Spleen (tissue), 11 donors: Measurements from ENCODE around the gene NCF4. TPM values are rescaled to one million over a fixed set of nuclear protein-coding genes. Genes with fewer than 3 reads are reported as not detected.

Experiments
- DNase-seq: peaks from one replicate; pipeline ENCODE4 v3.0.0-alpha.2; 2020
- H3K27ac ChIP-seq, 8 donors: fragments of 200-600 bp; sonication (generic) in 7 of 8; 1 replicate in 4 of 8; 2 replicates in 4 of 8; pipeline versions ENCODE4 v1.5.0 to v1.8.0; 2016 to 2021; ENCODE audit warnings: inconsistent platforms in 4 of 8, mild to moderate bottlenecking in 4 of 8, moderate library complexity in 1 of 8
- H3K27me3 ChIP-seq, 7 donors: fragments of 200-600 bp; sonication (generic) in 6 of 7; replicated peaks in 1 of 7; 1 replicate in 4 of 7; 2 replicates in 3 of 7; pipeline versions ENCODE4 v1.5.0 to v1.8.0; 2016 to 2021; ENCODE audit warnings: inconsistent platforms in 3 of 7, mild to moderate bottlenecking in 1 of 7
- H3K36me3 ChIP-seq, 6 donors: fragments of 200-600 bp; sonication (generic) in 5 of 6; 1 replicate in 4 of 6; 2 replicates in 2 of 6; pipeline versions ENCODE4 v1.5.0 to v1.8.0; 2016 to 2021; ENCODE audit warnings: inconsistent platforms in 2 of 6
- H3K4me1 ChIP-seq, 6 donors: fragments of 200-600 bp; sonication (generic) in 5 of 6; 1 replicate in 3 of 6; 2 replicates in 3 of 6; pipeline versions ENCODE4 v1.5.0 to v1.8.0; 2016 to 2021; ENCODE audit warnings: inconsistent platforms in 3 of 6
- H3K4me3 ChIP-seq, 8 donors: fragments of 200-600 bp; sonication (generic) in 7 of 8; 1 replicate in 4 of 8; 2 replicates in 4 of 8; pipeline versions ENCODE4 v1.5.0 to v1.8.0; 2016 to 2021; ENCODE audit warnings: inconsistent platforms in 4 of 8, mild to moderate bottlenecking in 4 of 8, moderate library complexity in 2 of 8
- H3K9me3 ChIP-seq, 8 donors: fragments of 200-600 bp; sonication (generic) in 7 of 8; 1 replicate in 4 of 8; 2 replicates in 4 of 8; pipeline versions ENCODE4 v1.5.0 to v1.8.0; 2016 to 2021; ENCODE audit warnings: inconsistent platforms in 4 of 8
- POLR2A ChIP-seq, 3 donors: fragments of 450-650 bp; IDR thresholded peaks; one replicate each; pipeline ENCODE4 v1.5.1; 2017; ENCODE audit warnings: antibody characterized with exemption in 3 of 3, mild to moderate bottlenecking in 1 of 3
- POLR2AphosphoS5 ChIP-seq, 3 donors: sonication (generic); formaldehyde crosslinking; IDR thresholded peaks; one replicate each; pipeline ENCODE4 v1.5.1; 2017; ENCODE audit warnings: antibody characterized with exemption in 3 of 3
- WGBS, 5 donors: extraction: QIAGEN DNeasy Blood & Tissue Kit in 3 of 5; methylation state at CpG; one replicate each; pipeline versions ENCODE4 v1.1.5 to v1.1.7; 2013 to 2018; 5-methylcytosine and 5-hydroxymethylcytosine counted together
- intact Hi-C: fragments of 100-400 bp; cut with DNase I; formaldehyde crosslinking; loops from one replicate; pipeline ENCODE4 v1.15.0; 2023; ENCODE audit warnings: low total_unique reads
- polyA plus RNA-seq, 3 donors: library from polyadenylated mRNA; stranded (reverse); fragments of 200-250 nt; gene quantifications; one replicate each; pipeline ENCODE4 v1.2.1, GENCODE V29; 2013
- total RNA-seq, 7 donors: library from RNA; depleted of rRNA in 3 of 7; stranded (reverse); fragments of >200 nt in 3 of 7; fragmentation: NEBNext Ultra II Directional in 4 of 7; extraction: Animal tissue kit (Norgen Biotek cat#: 25700) in 4 of 7; gene quantifications; one replicate each; pipeline versions ENCODE4 v1.1.0 to v1.2.1, GENCODE V29; 2016 to 2021
- TF ChIP-seq, protein P1 (sequence below), 11 experiments: fragments of 200-600 bp in 7 of 11; fragments of 450-650 bp in 4 of 11; sonication (generic) in 4 of 11; IDR thresholded peaks in 8 of 11; conservative IDR thresholded peaks in 3 of 11; 1 replicate in 7 of 11; 2 replicates in 4 of 11; pipeline versions ENCODE4 v1.4.0 to v1.8.0; 2016 to 2021; ENCODE audit warnings: antibody characterized with exemption in 11 of 11, inconsistent platforms in 4 of 11, mild to moderate bottlenecking in 1 of 11
- donor health status: healthy with polysubstance abuse.
- donor health status: DM: no; HTN: no; CAD: no; lungs with moderate emphysema.
- donor health status: DM: no; HTN: no; CAD: no.
- donor health status: Bipolar disorder and iron deficiency.
- donor health status: healthy.
- donor health status: DM: no; HTN: no; CAD: no.
- donor health status: DM: yes; HTN: yes; CAD: no.

The NCF4 gene
- total and polyA plus RNA-seq, 10 donors, result 89.0 to 222 (median 154) TPM

- H3K36me3 ChIP-seq, result peaks cover 0 to 70% (median 10%) of the 10 kb centered on the region in 6 donors
- peak in 2 of 3 donors; percentile 52 to 54 for TF ChIP-seq POLR2AphosphoS5 (IDR thresholded peaks at IDR 0.05)
- TF ChIP-seq, protein P1, sequence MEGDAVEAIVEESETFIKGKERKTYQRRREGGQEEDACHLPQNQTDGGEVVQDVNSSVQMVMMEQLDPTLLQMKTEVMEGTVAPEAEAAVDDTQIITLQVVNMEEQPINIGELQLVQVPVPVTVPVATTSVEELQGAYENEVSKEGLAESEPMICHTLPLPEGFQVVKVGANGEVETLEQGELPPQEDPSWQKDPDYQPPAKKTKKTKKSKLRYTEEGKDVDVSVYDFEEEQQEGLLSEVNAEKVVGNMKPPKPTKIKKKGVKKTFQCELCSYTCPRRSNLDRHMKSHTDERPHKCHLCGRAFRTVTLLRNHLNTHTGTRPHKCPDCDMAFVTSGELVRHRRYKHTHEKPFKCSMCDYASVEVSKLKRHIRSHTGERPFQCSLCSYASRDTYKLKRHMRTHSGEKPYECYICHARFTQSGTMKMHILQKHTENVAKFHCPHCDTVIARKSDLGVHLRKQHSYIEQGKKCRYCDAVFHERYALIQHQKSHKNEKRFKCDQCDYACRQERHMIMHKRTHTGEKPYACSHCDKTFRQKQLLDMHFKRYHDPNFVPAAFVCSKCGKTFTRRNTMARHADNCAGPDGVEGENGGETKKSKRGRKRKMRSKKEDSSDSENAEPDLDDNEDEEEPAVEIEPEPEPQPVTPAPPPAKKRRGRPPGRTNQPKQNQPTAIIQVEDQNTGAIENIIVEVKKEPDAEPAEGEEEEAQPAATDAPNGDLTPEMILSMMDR (IDR thresholded peaks at IDR 0.05 in 8 of 11, conservative IDR thresholded peaks at IDR 0.05 in 3 of 11), result no peak
- no peak for TF ChIP-seq POLR2A (IDR thresholded peaks at IDR 0.05)
- DNase-seq, result peak; percentile 76
- peaks cover 0 to 64% (median 30%) of the 10 kb centered on the region in 6 donors for H3K4me1 ChIP-seq
- H3K27me3 ChIP-seq, result peaks cover 0 to 7% (median 0%) of the 10 kb centered on the region in 7 donors
- peak overlapping the region in 6 of 8 donors; percentile 14 to 80 (median 60) for H3K27ac ChIP-seq
- peaks cover 0 to 7% (median 0%) of the 10 kb centered on the region in 8 donors for H3K9me3 ChIP-seq
- intact Hi-C loops, result no loop called here
- 69 to 79% (median 70%) methylated on average over 10 of the region's 10 CpGs for WGBS, 5 donors
- peak overlapping the region in 1 of 8 donors; percentile 19 for H3K4me3 ChIP-seq
Measured at GRCh38 chr22:36922105-36922608, 61.4 kb downstream of the NCF4 start.

GRCh38 chr22:36922711-36923110 is 61.9 kb downstream of the NCF4 start:
- Histone ChIP-seq H3K4me1 (peaks cover 0 to 62% (median 30%) of the 10 kb centered on the region in 6 donors), H3K27ac (peak overlapping the region in 4 of 8 donors; percentile 54 to 80 (median 70)), H3K4me3 (no peak overlapping the region), H3K27me3 (peaks cover 0 to 7% (median 0%) of the 10 kb centered on the region in 7 donors), H3K9me3 (peaks cover 0 to 7% (median 0%) of the 10 kb centered on the region in 8 donors), H3K36me3 (peaks cover 0 to 76% (median 13%) of the 10 kb centered on the region in 6 donors)
- DNase-seq, result no peak
- 87 to 95% (median 91%) methylated on average over 3 to 7 of the region's 7 CpGs for WGBS, 5 donors
- intact Hi-C loops, result no loop called here
- TF ChIP-seq POLR2A (IDR thresholded peaks at IDR 0.05) (no peak), POLR2AphosphoS5 (IDR thresholded peaks at IDR 0.05) (no peak)
- TF ChIP-seq, protein P1 (IDR thresholded peaks at IDR 0.05 in 8 of 11, conservative IDR thresholded peaks at IDR 0.05 in 3 of 11), result no peak

GRCh38 chr22:36923131-36923788 is 62.5 kb downstream of the NCF4 start:
- intact Hi-C loops, result no loop called here
- Histone ChIP-seq H3K27me3 (peaks cover 0 to 7% (median 0%) of the 10 kb centered on the region in 7 donors), H3K27ac (peak overlapping the region in 3 of 8 donors; percentile 65 to 80 (median 74)), H3K36me3 (peaks cover 0 to 81% (median 16%) of the 10 kb centered on the region in 6 donors), H3K4me3 (no peak overlapping the region), H3K4me1 (peaks cover 0 to 57% (median 30%) of the 10 kb centered on the region in 6 donors), H3K9me3 (peaks cover 0 to 7% (median 0%) of the 10 kb centered on the region in 8 donors)
- TF ChIP-seq POLR2AphosphoS5 (IDR thresholded peaks at IDR 0.05), result peak in 1 of 3 donors; percentile 51
- TF ChIP-seq, protein P1 (IDR thresholded peaks at IDR 0.05 in 8 of 11, conservative IDR thresholded peaks at IDR 0.05 in 3 of 11), result no peak
- WGBS, 5 donors, result 79 to 92% (median 87%) methylated on average over 21 of the region's 21 CpGs
- DNase-seq, result peak; percentile 76

- Histone ChIP-seq H3K4me3 (no peak overlapping the region), H3K36me3 (peaks cover 0 to 84% (median 19%) of the 10 kb centered on the region in 6 donors), H3K4me1 (peaks cover 0 to 47% (median 30%) of the 10 kb centered on the region in 6 donors), H3K27ac (peak overlapping the region in 2 of 8 donors; percentile 74 to 80), H3K9me3 (no peaks in the 10 kb centered on the region), H3K27me3 (peaks cover 0 to 7% (median 0%) of the 10 kb centered on the region in 7 donors)
- intact Hi-C loops, result no loop called here
- no peak for TF ChIP-seq POLR2A (IDR thresholded peaks at IDR 0.05)
- no peak for TF ChIP-seq POLR2AphosphoS5 (IDR thresholded peaks at IDR 0.05)
- TF ChIP-seq, protein P1 (IDR thresholded peaks at IDR 0.05 in 8 of 11, conservative IDR thresholded peaks at IDR 0.05 in 3 of 11), result no peak
- no peak for DNase-seq
- 76 to 92% (median 80%) methylated on average over 7 to 8 of the region's 8 CpGs for WGBS, 5 donors
Measured at GRCh38 chr22:36924151-36924698, 63.4 kb downstream of the NCF4 start.
